Mammary epithelial cell (primary cell): ENCODE results near the gene SDHA.

Experiments used
- EZH2 ChIP-seq: IDR thresholded peaks from 2 replicates; pipeline ENCODE4 v1.6.1; 2012; ENCODE audit warnings: low read length, inconsistent platforms, borderline replicate concordance
- TF ChIP-seq, protein P1 (sequence below), 2 donors: IDR thresholded peaks in 1 of 2; conservative IDR thresholded peaks in 1 of 2; 2 replicates each; pipeline ENCODE4 v1.5.1; 2011 to 2012; ENCODE audit warnings: inconsistent platforms in 2 of 2, low read length in 2 of 2, mild to moderate bottlenecking in 2 of 2, control low read depth in 1 of 2, low read depth in 1 of 2; ENCODE audit not compliant: insufficient read depth in 1 of 2; ENCODE audit errors: extremely low read depth in 1 of 2

- TF ChIP-seq, protein P1, sequence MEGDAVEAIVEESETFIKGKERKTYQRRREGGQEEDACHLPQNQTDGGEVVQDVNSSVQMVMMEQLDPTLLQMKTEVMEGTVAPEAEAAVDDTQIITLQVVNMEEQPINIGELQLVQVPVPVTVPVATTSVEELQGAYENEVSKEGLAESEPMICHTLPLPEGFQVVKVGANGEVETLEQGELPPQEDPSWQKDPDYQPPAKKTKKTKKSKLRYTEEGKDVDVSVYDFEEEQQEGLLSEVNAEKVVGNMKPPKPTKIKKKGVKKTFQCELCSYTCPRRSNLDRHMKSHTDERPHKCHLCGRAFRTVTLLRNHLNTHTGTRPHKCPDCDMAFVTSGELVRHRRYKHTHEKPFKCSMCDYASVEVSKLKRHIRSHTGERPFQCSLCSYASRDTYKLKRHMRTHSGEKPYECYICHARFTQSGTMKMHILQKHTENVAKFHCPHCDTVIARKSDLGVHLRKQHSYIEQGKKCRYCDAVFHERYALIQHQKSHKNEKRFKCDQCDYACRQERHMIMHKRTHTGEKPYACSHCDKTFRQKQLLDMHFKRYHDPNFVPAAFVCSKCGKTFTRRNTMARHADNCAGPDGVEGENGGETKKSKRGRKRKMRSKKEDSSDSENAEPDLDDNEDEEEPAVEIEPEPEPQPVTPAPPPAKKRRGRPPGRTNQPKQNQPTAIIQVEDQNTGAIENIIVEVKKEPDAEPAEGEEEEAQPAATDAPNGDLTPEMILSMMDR (conservative IDR thresholded peaks at IDR 0.05 in 1 of 2, IDR thresholded peaks at IDR 0.05 in 1 of 2; ENCODE audit: extremely low read depth in 1 of 2, insufficient read depth in 1 of 2, low read depth in 1 of 2, low read length in 2 of 2) = no peak
- no peak for TF ChIP-seq EZH2
Measured at GRCh38 chr5:182126-182525, 36.0 kb upstream of the SDHA start.
